A375 (cell line): ENCODE results near the gene RNF14. TPM values are rescaled to one million over a fixed set of nuclear protein-coding genes. Genes with fewer than 3 reads are reported as not detected.

Experiments
- total RNA-seq: library from RNA; depleted of rRNA; stranded (reverse); fragments of >200 nt; shearing (Covaris generic); gene quantifications from 2 replicates; pipeline ENCODE4 v1.2.3, GENCODE V29; 2014; rRNA removed

The RNF14 gene
- 33.3 and 42.5 TPM in 2 replicates for total RNA-seq

GRCh38 chr5:141968914-141969608 lies at the start of gene RNF14:
Gene RNF14, plus strand, starts transcription at chr5:141969105. Its CDS starts 4,484 bp downstream, at chr5:141973589.

DNA sequence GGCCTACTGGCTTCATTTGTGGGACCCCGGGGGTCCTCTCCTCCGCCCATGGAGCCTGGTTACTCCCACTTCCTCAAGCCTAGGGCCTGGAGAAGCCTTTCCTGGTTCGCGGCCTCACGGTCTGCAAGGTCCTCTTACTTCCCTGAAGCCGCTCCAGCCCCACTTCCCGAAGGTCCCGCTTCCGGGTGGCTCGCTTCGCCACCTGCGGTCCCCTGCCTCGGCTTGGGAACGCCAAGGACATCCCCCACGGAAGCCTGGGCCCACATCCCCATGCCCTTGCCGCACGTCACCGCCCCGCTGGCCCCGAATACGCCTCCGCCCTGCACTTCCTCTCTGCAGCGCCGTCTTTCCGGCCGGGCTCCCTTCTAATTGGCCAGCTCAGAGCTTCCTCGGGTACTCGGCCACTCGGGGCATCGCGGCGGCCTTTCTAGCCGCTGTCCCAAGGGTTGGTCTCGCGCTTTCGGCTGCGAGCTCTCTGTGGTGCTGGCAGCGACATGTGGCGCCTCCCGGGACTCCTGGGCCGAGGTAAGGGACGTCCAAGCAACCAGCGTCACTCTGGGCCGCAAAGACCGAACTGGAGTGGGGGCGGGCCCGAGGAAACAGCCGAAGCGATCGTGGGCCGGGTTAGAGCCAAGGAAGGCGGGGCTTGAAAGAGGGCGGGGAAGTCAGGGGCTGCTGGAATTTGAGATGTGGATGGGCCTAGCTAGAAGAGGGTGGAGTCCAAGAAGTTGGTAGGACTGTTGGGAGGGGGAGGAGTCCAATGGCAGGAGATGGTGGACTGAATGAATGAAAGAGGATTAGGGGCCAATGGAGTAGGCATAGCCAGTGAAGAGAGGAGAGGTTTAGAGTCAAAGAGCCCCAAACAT lies 45.2 kb upstream of the RNF14 start, which contains the start of gene DELE1:
DELE1 (plus strand) TSS at position 424 of the 866 bp plus-strand sequence; CDS start at position 495, 71 bp downstream.

DNA sequence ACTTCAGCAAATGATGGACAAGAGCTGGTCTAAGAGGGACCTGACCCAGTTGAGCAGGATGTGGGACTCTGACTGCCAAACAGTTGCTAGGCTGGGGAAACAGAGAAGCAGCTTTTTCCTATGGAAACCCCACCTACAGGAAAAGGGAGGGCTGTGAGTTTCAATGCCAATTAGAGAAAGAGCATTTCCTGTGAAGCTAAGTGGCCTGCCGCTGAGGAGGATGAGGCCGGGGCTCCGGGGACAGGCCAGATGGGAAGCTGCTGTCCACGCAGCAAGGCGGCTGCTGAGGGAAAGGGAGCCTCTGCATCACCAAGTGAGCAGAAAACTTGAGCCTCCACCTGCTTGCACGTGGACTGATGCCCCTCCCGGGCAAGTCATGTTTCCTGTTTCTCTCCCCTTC lies 10.8 kb upstream of the RNF14 start, which contains the start of gene PCDH12:
PCDH12 (minus strand) TSS at position 90 of the 400 bp plus-strand sequence. CDS start 351 bp downstream, outside the sequence.

GRCh38 chr5:142012792-142013388 lies 44.0 kb downstream of the RNF14 start, which contains the start of gene GNPDA1:
Gene GNPDA1, minus strand, starts transcription at chr5:142013027. Its CDS starts 992 bp downstream, at chr5:142012035.

Other genes starting within 250 kb of the RNF14 start
- gene PCDH1, start 90.7 kb upstream of the RNF14 start, total RNA-seq, result 37.9 and 41.7 TPM in 2 replicates
- 96.5 and 105 TPM in 2 replicates for gene DELE1, start 45.2 kb upstream of the RNF14 start, total RNA-seq
- 0.15 and 0.21 TPM in 2 replicates for gene PCDH12, start 10.9 kb upstream of the RNF14 start, total RNA-seq
- 35.6 and 39.4 TPM in 2 replicates for gene GNPDA1, start 43.9 kb downstream of the RNF14 start, total RNA-seq
- 33.5 and 69.2 TPM in 2 replicates for gene NDFIP1, start 139.7 kb downstream of the RNF14 start, total RNA-seq